Karpas-422 (cell line): ENCODE results near the gene SGCD. TPM values are rescaled to one million over a fixed set of nuclear protein-coding genes. Genes with fewer than 3 reads are reported as not detected.

Experiments
- DNase-seq: peaks from one replicate; pipeline ENCODE4 v3.0.0-alpha.2; 2015
- H2AFZ ChIP-seq: fragments of 200-600 bp; sonication (generic); 2 replicates; pipeline ENCODE4 v1.6.1; 2014; ENCODE audit warnings: antibody characterized with exemption, low read length, mixed read lengths
- H3K27ac ChIP-seq: fragments of 200-600 bp; sonication (generic); 2 replicates; pipeline ENCODE4 v1.5.1; 2014; ENCODE audit warnings: mild to moderate bottlenecking, low read length, moderate library complexity
- H3K27me3 ChIP-seq: fragments of 200-600 bp; sonication (generic); 2 replicates; pipeline ENCODE4 v1.6.1; 2014; ENCODE audit warnings: low read length, mixed read lengths
- H3K36me3 ChIP-seq: fragments of 200-600 bp; sonication (generic); 2 replicates; pipeline ENCODE4 v1.6.1; 2014; ENCODE audit warnings: low read length, mixed read lengths; ENCODE audit not compliant: insufficient read depth
- H3K4me1 ChIP-seq: fragments of 200-600 bp; sonication (generic); 2 replicates; pipeline ENCODE4 v1.6.1; 2014; ENCODE audit warnings: mild to moderate bottlenecking, low read length, mixed read lengths
- H3K4me2 ChIP-seq: fragments of 200-600 bp; sonication (generic); 2 replicates; pipeline ENCODE4 v1.6.1; 2014; ENCODE audit warnings: low read length, low read depth, mild to moderate bottlenecking; ENCODE audit not compliant: poor library complexity, severe bottlenecking
- H3K4me3 ChIP-seq: fragments of 200-600 bp; sonication (generic); 2 replicates; pipeline ENCODE4 v1.5.1; 2014; ENCODE audit warnings: mild to moderate bottlenecking, antibody characterized with exemption, low read length, mixed read lengths
- H3K79me2 ChIP-seq: fragments of 200-600 bp; sonication (generic); 2 replicates; pipeline ENCODE4 v1.6.1; 2014; ENCODE audit warnings: mild to moderate bottlenecking, low read length, mixed read lengths
- H3K9ac ChIP-seq: fragments of 200-600 bp; sonication (generic); 2 replicates; pipeline ENCODE4 v1.6.0; 2014; ENCODE audit warnings: low read length
- H3K9me2 ChIP-seq: fragments of 200-600 bp; sonication (generic), shearing (Covaris generic); replicated peaks from 2 replicates; pipeline ENCODE4 v1.6.0; 2014; ENCODE audit warnings: mild to moderate bottlenecking, low read length, moderate library complexity; ENCODE audit not compliant: insufficient read depth
- H3K9me3 ChIP-seq: fragments of 300-700, 200-600 bp; sonication (generic); 2 replicates; pipeline ENCODE4 v1.6.1; 2014; ENCODE audit warnings: low read length, mixed read lengths
- H4K20me1 ChIP-seq: fragments of 200-600 bp; sonication (generic); 2 replicates; pipeline ENCODE4 v1.6.1; 2014; ENCODE audit warnings: mild to moderate bottlenecking, antibody characterized with exemption, low read length, low read depth; ENCODE audit not compliant: insufficient read depth
- total RNA-seq: library from RNA; depleted of rRNA; stranded (reverse); fragments of >200 nt; shearing (Covaris generic); gene quantifications from 2 replicates; pipeline ENCODE4 v1.2.3, GENCODE V29; 2014; ENCODE audit warnings: low replicate concordance

Gene SGCD
- total RNA-seq, 1 experiment from 2014 or later = not detected

DNA sequence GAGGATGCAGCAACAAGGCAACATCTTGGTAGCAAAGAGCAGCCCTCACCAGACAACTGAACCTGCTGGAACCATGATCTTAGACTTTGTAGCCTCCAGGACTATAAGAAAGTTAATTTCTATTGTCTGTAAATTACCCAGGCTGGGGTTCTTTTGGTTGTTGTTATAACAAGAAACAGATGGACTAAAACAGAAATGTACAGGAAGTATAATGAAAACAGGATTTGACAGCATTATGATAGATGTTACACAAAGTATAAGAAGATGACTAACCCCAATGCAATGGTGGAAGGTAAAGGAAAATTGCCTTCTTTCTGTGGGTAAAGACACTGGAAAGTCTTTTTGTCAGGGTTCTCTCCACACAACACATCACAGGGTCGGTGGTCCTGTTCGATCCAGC, 204.2 kb downstream of the SGCD start:
- no peaks in the 10 kb centered on the region for H3K36me3 ChIP-seq
- H3K4me1 ChIP-seq = no peaks in the 10 kb centered on the region
- H4K20me1 ChIP-seq = no peaks in the 10 kb centered on the region
- no peak overlapping the region for H2AFZ ChIP-seq
- H3K4me3 ChIP-seq = no peak overlapping the region
- H3K9me3 ChIP-seq = no peaks in the 10 kb centered on the region
- DNase-seq = no peak
- H3K27ac ChIP-seq = no peak overlapping the region
- H3K27me3 ChIP-seq = no peaks in the 10 kb centered on the region
- no peak overlapping the region for H3K4me2 ChIP-seq
- H3K79me2 ChIP-seq = no peaks in the 10 kb centered on the region
- no peak overlapping the region for H3K9ac ChIP-seq
- 0 out of 2 replicates have a peak, but pooled peaks cover 3% of the 10 kb centered on the region for H3K9me2 ChIP-seq

DNA sequence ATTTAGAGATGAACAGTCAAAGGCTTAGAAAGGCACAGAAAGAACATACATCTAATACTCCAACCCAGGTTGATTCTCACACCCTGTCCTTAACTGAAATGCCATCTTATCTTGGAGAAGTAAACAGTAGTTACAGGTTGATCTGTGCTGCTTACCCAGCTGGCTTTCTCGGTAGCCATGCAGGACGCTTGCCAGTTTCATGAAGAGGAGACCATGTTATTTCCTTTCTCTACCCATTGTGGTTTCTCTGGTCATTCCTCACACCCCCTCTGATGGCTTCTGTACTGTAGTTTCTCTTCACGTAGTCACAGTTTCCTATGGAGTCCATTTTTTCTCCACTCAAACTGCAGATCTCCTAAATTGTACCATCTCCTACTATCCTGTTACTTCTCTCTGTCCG, 206.0 kb downstream of the SGCD start:
- H3K9ac ChIP-seq = no peak overlapping the region
- H3K4me3 ChIP-seq = no peak overlapping the region
- no peak overlapping the region for H3K4me2 ChIP-seq
- no peaks in the 10 kb centered on the region for H3K4me1 ChIP-seq
- no peak overlapping the region for H2AFZ ChIP-seq
- 0 out of 2 replicates have a peak, but pooled peaks cover 3% of the 10 kb centered on the region for H3K9me2 ChIP-seq
- no peak overlapping the region for H3K27ac ChIP-seq
- H3K79me2 ChIP-seq = no peaks in the 10 kb centered on the region
- DNase-seq = no peak
- H4K20me1 ChIP-seq = no peaks in the 10 kb centered on the region
- no peaks in the 10 kb centered on the region for H3K36me3 ChIP-seq
- H3K9me3 ChIP-seq = no peaks in the 10 kb centered on the region
- H3K27me3 ChIP-seq = no peaks in the 10 kb centered on the region

DNA sequence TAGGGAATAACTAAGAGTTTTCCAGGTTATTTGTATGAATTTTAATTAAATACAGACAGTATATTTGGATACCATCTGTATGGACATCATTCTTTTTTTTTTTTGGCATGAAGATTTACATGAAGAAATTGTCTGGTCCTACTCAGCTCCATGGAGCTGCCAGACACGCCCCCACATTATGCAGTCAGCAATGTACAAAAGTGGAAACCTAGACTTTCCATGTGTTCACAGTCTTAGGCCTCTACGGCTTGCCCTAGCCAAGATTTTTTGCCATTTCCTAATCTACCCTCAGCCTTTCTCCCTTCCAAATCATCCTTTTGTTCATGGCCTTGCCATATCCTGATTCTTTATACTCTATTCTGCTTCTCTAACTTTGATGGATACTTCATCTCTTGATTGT, 207.1 kb downstream of the SGCD start:
- Histone ChIP-seq H3K4me1 (no peaks in the 10 kb centered on the region), H3K9ac (no peak overlapping the region), H3K9me3 (no peaks in the 10 kb centered on the region), H3K4me2 (no peak overlapping the region), H3K79me2 (no peaks in the 10 kb centered on the region), H3K9me2 (0 out of 2 replicates have a peak, but pooled peaks cover 3% of the 10 kb centered on the region), H3K27me3 (no peaks in the 10 kb centered on the region), H3K36me3 (no peaks in the 10 kb centered on the region), H4K20me1 (no peaks in the 10 kb centered on the region), H3K27ac (no peak overlapping the region), H3K4me3 (no peak overlapping the region), H2AFZ (no peak overlapping the region)
- no peak for DNase-seq

DNA sequence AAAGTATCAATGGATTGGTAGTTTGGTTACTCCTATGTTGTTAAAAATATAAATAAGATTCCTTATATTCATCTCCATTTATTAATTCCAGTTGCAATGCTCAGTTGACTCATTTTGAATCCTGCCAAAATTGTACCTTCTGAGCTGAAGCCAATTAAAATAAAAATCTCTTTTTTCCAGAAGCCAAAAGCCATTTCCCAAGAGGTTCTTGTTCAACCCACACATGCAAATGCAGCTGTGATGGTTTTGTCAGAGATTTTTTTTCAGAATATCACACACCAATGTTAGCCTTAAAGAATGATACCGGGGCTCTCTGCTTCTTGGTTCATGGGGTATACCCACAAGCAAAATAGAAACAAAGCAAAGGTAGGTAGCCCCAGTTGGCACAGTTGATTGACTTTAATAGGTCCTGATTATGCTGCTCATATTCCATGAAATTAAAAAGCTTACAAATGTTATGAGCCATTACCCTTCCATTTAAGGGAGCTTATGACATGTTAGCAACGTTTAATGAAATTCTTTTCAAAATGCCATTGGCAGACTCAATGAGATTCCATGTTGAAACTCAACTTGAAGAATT, 208.0 kb downstream of the SGCD start:
- Histone ChIP-seq H3K4me2 (no peak overlapping the region), H3K27ac (no peak overlapping the region), H3K36me3 (no peaks in the 10 kb centered on the region), H3K79me2 (no peaks in the 10 kb centered on the region), H2AFZ (no peak overlapping the region), H3K4me3 (no peak overlapping the region), H3K27me3 (no peaks in the 10 kb centered on the region), H3K9me3 (no peaks in the 10 kb centered on the region), H4K20me1 (no peaks in the 10 kb centered on the region), H3K9me2 (0 out of 2 replicates have a peak, but pooled peaks cover 3% of the 10 kb centered on the region), H3K4me1 (no peaks in the 10 kb centered on the region), H3K9ac (no peak overlapping the region)
- no peak for DNase-seq

DNA sequence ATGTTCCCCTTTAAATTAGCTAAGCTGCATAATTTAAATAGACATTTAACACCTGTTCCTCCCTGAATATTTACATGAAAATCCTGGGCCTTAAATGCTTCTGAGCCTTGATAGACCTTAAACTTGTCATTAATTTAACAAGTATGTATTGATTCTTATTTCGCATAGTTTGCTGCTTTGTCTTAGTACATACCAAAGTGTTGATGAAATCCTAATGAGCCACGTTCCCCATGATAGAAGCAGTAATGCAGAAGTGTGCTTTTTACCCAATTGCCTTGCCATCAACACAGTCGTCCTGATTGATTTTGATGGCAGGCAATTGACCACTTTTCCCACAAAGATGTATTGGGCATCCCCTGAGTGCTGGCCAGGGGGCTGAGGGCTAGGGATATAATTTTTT, 213.5 kb downstream of the SGCD start:
- no peak for DNase-seq
- H2AFZ ChIP-seq = no peak overlapping the region
- H3K79me2 ChIP-seq = no peaks in the 10 kb centered on the region
- no peaks in the 10 kb centered on the region for H3K36me3 ChIP-seq
- no peak overlapping the region for H3K27ac ChIP-seq
- no peaks in the 10 kb centered on the region for H3K4me1 ChIP-seq
- H3K4me2 ChIP-seq = no peak overlapping the region
- H3K9me3 ChIP-seq = no peaks in the 10 kb centered on the region
- H4K20me1 ChIP-seq = no peaks in the 10 kb centered on the region
- no peak overlapping the region for H3K9ac ChIP-seq
- 0 out of 2 replicates have a peak, but pooled peaks cover 3% of the 10 kb centered on the region for H3K9me2 ChIP-seq
- H3K27me3 ChIP-seq = no peaks in the 10 kb centered on the region
- H3K4me3 ChIP-seq = no peak overlapping the region

DNA sequence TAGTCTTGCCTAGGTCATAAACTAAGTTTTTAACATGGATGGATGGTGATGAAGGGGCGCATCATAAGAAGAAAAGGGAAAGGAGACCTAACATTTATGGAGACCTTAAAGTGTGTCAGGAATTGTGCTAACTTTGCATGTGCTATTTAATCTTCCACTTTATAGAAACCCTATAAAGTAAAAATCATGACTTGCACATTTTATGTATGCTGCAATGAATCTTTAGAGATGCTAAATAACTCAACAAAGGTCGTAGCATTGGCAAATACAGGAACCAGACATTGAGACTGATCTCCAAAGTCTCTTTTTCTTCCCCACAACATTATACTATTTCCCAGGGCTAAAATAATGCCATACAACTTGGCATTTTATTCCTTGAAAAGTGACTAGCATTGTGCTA, 214.6 kb downstream of the SGCD start:
- H3K9me2 ChIP-seq = no peaks in the 10 kb centered on the region

DNA sequence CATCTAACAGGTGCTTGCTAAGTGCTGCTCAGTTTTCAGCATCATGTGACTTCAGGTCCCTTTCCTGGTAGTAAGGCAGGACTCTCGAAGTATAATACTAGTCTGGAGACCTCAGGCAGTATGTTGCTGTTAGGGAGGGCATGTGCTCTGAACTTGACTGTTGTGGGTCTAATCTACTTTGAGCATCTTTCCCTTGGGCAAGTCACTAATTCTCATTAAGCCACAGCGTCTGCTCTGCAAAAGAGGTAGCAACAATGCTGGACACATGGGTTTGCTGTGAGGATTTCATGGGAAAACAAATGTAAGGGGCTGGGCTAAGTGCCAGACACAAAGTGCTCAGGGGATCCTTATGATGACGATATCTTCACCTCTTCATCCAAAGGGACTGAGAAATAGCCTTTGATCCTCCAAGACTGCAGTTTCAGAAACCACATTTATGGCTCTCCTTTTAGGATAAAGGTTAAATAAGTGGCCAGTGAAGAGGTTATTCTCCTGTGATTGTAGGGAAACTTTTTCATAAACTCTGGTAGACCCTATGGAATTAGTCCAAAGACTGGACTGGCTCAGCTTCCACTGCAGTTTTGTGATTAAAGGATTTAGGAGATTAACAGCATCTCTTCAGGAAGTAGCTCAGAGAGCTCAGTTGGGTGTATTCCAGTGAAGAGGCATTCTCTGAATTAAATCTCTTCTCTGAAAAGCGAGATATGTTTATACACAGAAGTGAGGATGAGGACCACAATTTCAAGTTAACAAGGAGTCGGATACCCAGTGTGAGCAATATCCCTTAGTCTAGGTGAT, 216.6 kb downstream of the SGCD start:
- no peak overlapping the region for H3K4me3 ChIP-seq
- no peak overlapping the region for H3K27ac ChIP-seq
- no peaks in the 10 kb centered on the region for H3K27me3 ChIP-seq
- H3K9ac ChIP-seq = no peak overlapping the region
- H3K4me2 ChIP-seq = no peak overlapping the region
- no peaks in the 10 kb centered on the region for H4K20me1 ChIP-seq
- H3K9me2 ChIP-seq = no peaks in the 10 kb centered on the region
- no peak overlapping the region for H2AFZ ChIP-seq
- no peaks in the 10 kb centered on the region for H3K79me2 ChIP-seq
- no peak for DNase-seq
- H3K4me1 ChIP-seq = no peaks in the 10 kb centered on the region
- H3K36me3 ChIP-seq = no peaks in the 10 kb centered on the region
- no peaks in the 10 kb centered on the region for H3K9me3 ChIP-seq

More for the DNA sequence above, 214.6 kb downstream of the SGCD start:
- Histone ChIP-seq H2AFZ (no peak overlapping the region), H3K4me1 (no peaks in the 10 kb centered on the region), H3K27ac (no peak overlapping the region), H3K79me2 (no peaks in the 10 kb centered on the region), H3K9ac (no peak overlapping the region), H3K27me3 (no peaks in the 10 kb centered on the region), H4K20me1 (no peaks in the 10 kb centered on the region), H3K4me2 (no peak overlapping the region), H3K4me3 (no peak overlapping the region), H3K9me3 (no peaks in the 10 kb centered on the region), H3K36me3 (no peaks in the 10 kb centered on the region)
- no peak for DNase-seq

DNA sequence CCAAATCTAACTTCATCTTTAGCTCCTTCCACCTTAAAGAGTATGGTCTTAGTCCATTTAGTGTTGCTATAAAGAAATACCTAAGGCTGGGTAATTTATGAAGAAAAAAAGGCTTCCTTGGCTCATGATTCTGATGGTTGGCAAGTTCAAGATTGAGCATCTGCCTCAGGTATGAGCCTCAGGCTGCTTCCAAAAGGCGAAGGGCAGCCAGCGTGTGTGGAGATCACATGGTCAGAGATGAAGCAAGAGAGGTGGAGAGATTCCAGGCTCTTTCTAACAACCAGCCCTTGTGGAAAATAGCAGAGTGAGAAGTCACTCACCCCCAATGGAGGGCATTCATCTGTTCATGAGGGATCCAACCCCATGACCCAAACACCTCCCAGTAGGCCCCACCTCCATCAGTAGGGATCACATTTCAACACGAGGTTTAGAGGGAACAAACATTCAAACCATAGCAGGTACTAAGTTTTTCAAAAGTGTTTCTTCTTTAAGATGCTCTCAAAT, 225.9 kb downstream of the SGCD start:
- Histone ChIP-seq H2AFZ (no peak overlapping the region), H3K79me2 (no peaks in the 10 kb centered on the region), H4K20me1 (no peaks in the 10 kb centered on the region), H3K27ac (no peak overlapping the region), H3K4me3 (no peak overlapping the region), H3K9me2 (no peaks in the 10 kb centered on the region), H3K4me1 (no peaks in the 10 kb centered on the region), H3K36me3 (no peaks in the 10 kb centered on the region), H3K9me3 (no peaks in the 10 kb centered on the region), H3K27me3 (no peaks in the 10 kb centered on the region), H3K4me2 (no peak overlapping the region), H3K9ac (no peak overlapping the region)
- no peak for DNase-seq
